DND-41 (cell line): ENCODE results near the gene TNS3.

Experiments used
- ATAC-seq: fragments of 200-7000 bp; cut with Tn5 transposase; 3 replicates; pipeline ENCODE4 v1.9.1; 2021; ENCODE audit warnings: low read depth; ENCODE audit not compliant: insufficient read depth
- DNase-seq: peaks from one replicate; pipeline ENCODE4 v3.0.0-alpha.2; 2020
- H2AFZ ChIP-seq: 2 replicates; pipeline ENCODE4 v1.6.0; 2012; ENCODE audit warnings: low read depth, low read length
- H3K27ac ChIP-seq: 2 replicates; pipeline ENCODE4 v1.5.1; 2012; ENCODE audit warnings: low read length, inconsistent platforms
- H3K27me3 ChIP-seq: fragments of 200-600 bp; sonication (generic); 2 replicates; pipeline ENCODE4 v1.6.0; 2012; ENCODE audit warnings: low read length, mild to moderate bottlenecking, inconsistent platforms; ENCODE audit not compliant: insufficient read depth, poor library complexity
- H3K36me3 ChIP-seq: 2 replicates; pipeline ENCODE4 v1.5.1; 2012; ENCODE audit warnings: low read length, inconsistent platforms; ENCODE audit not compliant: insufficient read depth
- H3K4me1 ChIP-seq: 2 replicates; pipeline ENCODE4 v1.5.1; 2012; ENCODE audit warnings: mild to moderate bottlenecking, low read length; ENCODE audit not compliant: insufficient read depth
- H3K4me2 ChIP-seq: 2 replicates; pipeline ENCODE4 v1.6.0; 2012; ENCODE audit warnings: mild to moderate bottlenecking, moderate library complexity, low read length, inconsistent platforms; ENCODE audit not compliant: insufficient read depth
- H3K4me3 ChIP-seq, 2 experiments: fragments of 200-600 bp in 1 of 2; shearing (Covaris generic) in 1 of 2; 2 replicates each; pipeline ENCODE4 v1.5.1; 2012 to 2016; ENCODE audit warnings: inconsistent platforms in 2 of 2, low read length in 2 of 2, mild to moderate bottlenecking in 2 of 2, low read depth in 1 of 2, moderate library complexity in 1 of 2
- H3K79me2 ChIP-seq: 2 replicates; pipeline ENCODE4 v1.6.0; 2012; ENCODE audit warnings: low read length, inconsistent platforms; ENCODE audit not compliant: insufficient read depth
- H3K9ac ChIP-seq: 2 replicates; pipeline ENCODE4 v1.6.0; 2012; ENCODE audit warnings: low read depth, mild to moderate bottlenecking, inconsistent platforms, low read length, moderate library complexity
- H3K9me3 ChIP-seq: 2 replicates; pipeline ENCODE4 v1.5.1; 2012; ENCODE audit warnings: low read length, moderate library complexity, mild to moderate bottlenecking, inconsistent platforms; ENCODE audit not compliant: insufficient read depth, severe bottlenecking
- H4K20me1 ChIP-seq: 2 replicates; pipeline ENCODE4 v1.6.0; 2012; ENCODE audit warnings: low read length; ENCODE audit not compliant: insufficient read depth
- CTCF ChIP-seq: IDR thresholded peaks from 2 replicates; pipeline ENCODE4 v1.5.1; 2012; ENCODE audit warnings: borderline replicate concordance, low read length, moderate library complexity, mild to moderate bottlenecking; ENCODE audit not compliant: poor library complexity, severe bottlenecking; ENCODE audit errors: extremely low read depth
- EZH2 ChIP-seq: IDR thresholded peaks from 3 replicates; pipeline ENCODE4 v1.6.1; 2012; ENCODE audit warnings: borderline replicate concordance, low read depth, mild to moderate bottlenecking, moderate library complexity, low read length, inconsistent platforms; ENCODE audit not compliant: severe bottlenecking

The TNS3 gene

DNA sequence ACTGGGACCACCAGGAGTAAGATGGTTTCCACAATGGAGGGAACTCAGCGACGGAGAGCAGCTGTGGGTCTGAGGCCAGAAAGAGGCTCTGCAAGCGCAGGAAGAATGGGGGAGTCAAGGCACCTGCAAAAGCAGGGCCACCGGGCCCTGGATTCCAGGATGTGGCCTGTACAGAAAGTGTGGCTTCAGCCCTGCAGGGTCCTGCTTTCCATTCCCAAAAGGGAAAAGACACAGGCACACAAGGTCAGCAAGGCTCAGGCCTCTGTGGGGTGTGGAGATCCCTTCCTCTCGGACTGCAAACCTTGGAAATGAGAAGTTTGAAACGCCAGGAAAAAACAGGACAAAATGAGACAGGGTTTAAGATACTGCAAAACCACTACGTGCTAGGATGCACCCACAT lies 232.5 kb downstream of the TNS3 start:
- Histone ChIP-seq H3K27me3 (no peaks in the 10 kb centered on the region), H2AFZ (no peak overlapping the region), H3K9ac (no peak overlapping the region), H3K4me1 (no peaks in the 10 kb centered on the region), H3K79me2 (no peaks in the 10 kb centered on the region), H3K27ac (no peak overlapping the region), H3K9me3 (no peaks in the 10 kb centered on the region), H4K20me1 (no peaks in the 10 kb centered on the region), H3K4me2 (no peak overlapping the region), H3K36me3 (no peaks in the 10 kb centered on the region), H3K4me3 (no peak overlapping the region)
- ATAC-seq (no peak), DNase-seq (no peak)
- no peak for TF ChIP-seq CTCF
- no peak for TF ChIP-seq EZH2

DNA sequence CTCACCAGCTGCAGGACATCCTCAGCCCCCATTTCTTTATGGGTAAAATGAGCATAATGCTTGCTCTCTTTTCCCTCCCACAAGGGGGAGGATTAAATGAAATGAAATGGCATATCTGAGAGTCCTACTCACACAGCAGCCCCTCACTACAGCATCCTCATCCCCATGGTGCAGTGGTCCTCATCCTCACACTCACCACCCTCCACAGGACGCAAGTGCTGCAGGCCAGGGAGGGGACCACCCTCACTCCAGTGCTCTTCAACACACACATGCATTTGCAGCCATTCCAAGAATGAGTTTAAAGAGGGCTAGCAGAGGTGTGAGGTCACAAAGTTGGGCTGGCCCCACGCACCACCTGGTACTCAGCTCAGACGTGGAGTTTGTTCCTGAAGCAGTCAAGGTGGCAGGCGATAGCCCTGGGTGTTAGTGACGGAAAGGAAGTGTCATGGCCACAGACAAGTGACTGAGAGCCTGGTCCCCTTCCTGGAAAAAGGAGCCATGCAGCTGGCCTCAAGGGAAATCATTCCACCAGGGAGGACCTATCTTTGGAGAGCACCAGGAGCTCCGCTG lies 234.0 kb downstream of the TNS3 start:
- no peak overlapping the region for H3K4me3 ChIP-seq
- H3K9me3 ChIP-seq: no peaks in the 10 kb centered on the region
- DNase-seq (no peak), ATAC-seq (no peak)
- H3K79me2 ChIP-seq: no peaks in the 10 kb centered on the region
- no peaks in the 10 kb centered on the region for H4K20me1 ChIP-seq
- H3K27me3 ChIP-seq: no peaks in the 10 kb centered on the region
- H3K4me1 ChIP-seq: no peaks in the 10 kb centered on the region
- no peak overlapping the region for H3K9ac ChIP-seq
- TF ChIP-seq EZH2 (no peak), CTCF (no peak)
- H3K36me3 ChIP-seq: no peaks in the 10 kb centered on the region
- H3K27ac ChIP-seq: no peak overlapping the region
- no peak overlapping the region for H2AFZ ChIP-seq
- H3K4me2 ChIP-seq: no peak overlapping the region

DNA sequence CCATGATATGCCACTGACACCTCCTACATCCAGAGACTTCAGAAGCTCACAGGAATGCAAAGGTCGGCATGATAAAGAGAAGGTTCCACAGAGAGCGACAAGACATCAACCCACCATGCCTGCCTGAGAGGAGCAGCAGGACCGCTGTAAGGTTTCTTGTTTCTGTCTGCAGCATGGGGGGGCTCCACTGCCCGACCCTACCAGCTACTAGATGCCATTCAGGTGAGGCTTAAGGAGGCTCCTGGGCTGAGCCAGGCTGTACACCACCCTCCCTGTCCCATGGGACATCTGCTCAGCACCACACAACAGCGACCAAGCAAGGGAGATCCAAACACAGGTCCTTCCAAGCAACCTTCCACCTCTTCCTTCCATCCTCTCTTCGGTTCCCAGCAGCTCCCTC lies 234.6 kb downstream of the TNS3 start:
- Histone ChIP-seq H3K27me3 (no peaks in the 10 kb centered on the region), H4K20me1 (no peaks in the 10 kb centered on the region), H3K27ac (no peak overlapping the region), H3K9ac (no peak overlapping the region), H3K36me3 (no peaks in the 10 kb centered on the region), H3K4me3 (no peak overlapping the region), H3K79me2 (no peaks in the 10 kb centered on the region), H2AFZ (no peak overlapping the region), H3K9me3 (no peaks in the 10 kb centered on the region), H3K4me2 (no peak overlapping the region), H3K4me1 (no peaks in the 10 kb centered on the region)
- ATAC-seq (no peak), DNase-seq (no peak)
- TF ChIP-seq CTCF (no peak), EZH2 (no peak)

DNA sequence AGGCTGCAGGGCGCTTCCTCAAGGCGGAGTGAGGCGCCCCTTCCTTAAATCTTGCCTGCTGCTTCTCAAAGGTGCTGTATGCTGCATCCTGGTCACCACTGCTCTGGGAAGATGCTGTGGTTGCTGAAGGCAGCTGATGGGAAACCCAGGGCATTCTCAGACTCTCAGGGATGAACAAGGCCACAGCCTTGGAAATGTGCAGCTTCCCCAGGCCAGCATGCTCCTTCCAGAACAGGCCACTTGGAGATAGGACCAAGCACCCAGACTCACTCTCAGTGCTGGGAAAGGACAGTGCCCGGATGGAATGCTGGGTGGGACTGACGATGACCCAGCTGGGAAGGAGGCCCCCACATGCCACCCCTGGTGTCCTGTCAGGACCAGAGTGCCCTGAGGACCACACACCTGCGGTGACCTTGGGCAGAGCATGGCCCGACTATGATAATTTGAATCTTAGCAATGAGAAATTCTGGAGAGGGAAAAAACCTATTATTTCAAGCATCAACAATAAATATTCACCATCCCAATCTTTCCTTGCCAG lies 235.5 kb downstream of the TNS3 start:
- ATAC-seq (no peak), DNase-seq (no peak)
- H3K4me3 ChIP-seq: no peak overlapping the region
- H3K36me3 ChIP-seq: no peaks in the 10 kb centered on the region
- no peaks in the 10 kb centered on the region for H3K27me3 ChIP-seq
- TF ChIP-seq CTCF (no peak), EZH2 (no peak)
- H4K20me1 ChIP-seq: no peaks in the 10 kb centered on the region
- no peaks in the 10 kb centered on the region for H3K79me2 ChIP-seq
- no peak overlapping the region for H2AFZ ChIP-seq
- H3K9me3 ChIP-seq: no peaks in the 10 kb centered on the region
- no peak overlapping the region for H3K9ac ChIP-seq
- no peaks in the 10 kb centered on the region for H3K4me1 ChIP-seq
- no peak overlapping the region for H3K4me2 ChIP-seq
- no peak overlapping the region for H3K27ac ChIP-seq
